ENCODE results near the gene PARD3.

- TF ChIP-seq CTCF (IDR thresholded peaks at IDR 0.05) (no peak), POLR2A (IDR thresholded peaks at IDR 0.05) (no peak), EP300 (IDR thresholded peaks at IDR 0.05; ENCODE audit: low read depth) (no peak)
Measured at GRCh38 chr10:34771106-34771505, 44.0 kb downstream of the PARD3 start.
